OCI-LY7 (cell line): ENCODE data around the gene ABHD13. TPM values are rescaled to one million over a fixed set of nuclear protein-coding genes. Genes with fewer than 3 reads are reported as not detected.

Experiments
- BruUV-seq: library from RNA; stranded (reverse); fragments of 400-500 nt; replicated peaks from 2 replicates; lab custom pipeline; 2021; lab: Mats Ljungman, UMichigan
- CTCF ChIA-PET: fragments of 300-600 bp; sonication (Branson Sonifier 250); formaldehyde crosslinking; loops from one replicate; lab custom pipeline; 2022; ENCODE audit warnings: antibody characterized with exemption; ENCODE audit not compliant: unreplicated experiment; lab: Charles Lee
- POLR2A ChIA-PET: fragments of 300-600 bp; sonication (Branson Sonifier 250); formaldehyde crosslinking; loops from one replicate; lab custom pipeline; 2022; ENCODE audit warnings: antibody characterized with exemption; lab: Charles Lee
- DNase-seq: peaks from one replicate; pipeline ENCODE4 v3.0.0-alpha.2; 2015; ENCODE audit warnings: low spot score
- H2AFZ ChIP-seq: fragments of 200-600 bp; sonication (generic), shearing (Covaris generic); 2 replicates; pipeline ENCODE4 v1.6.1; 2014; ENCODE audit warnings: mild to moderate bottlenecking, antibody characterized with exemption, low read length, moderate library complexity
- H3K27ac ChIP-seq: fragments of 200-600 bp; sonication (generic); 2 replicates; pipeline ENCODE4 v1.5.1; 2014; ENCODE audit warnings: mixed run types, low read depth, mild to moderate bottlenecking, moderate library complexity, low read length, inconsistent platforms; ENCODE audit not compliant: poor library complexity, severe bottlenecking
- H3K36me3 ChIP-seq: fragments of 200-600 bp; sonication (generic); 2 replicates; pipeline ENCODE4 v1.6.1; 2014; ENCODE audit warnings: mild to moderate bottlenecking, antibody characterized with exemption, low read length, moderate library complexity, mixed read lengths; ENCODE audit not compliant: insufficient read depth
- H3K4me1 ChIP-seq: fragments of 200-600 bp; sonication (generic); 2 replicates; pipeline ENCODE4 v1.5.1; 2014; ENCODE audit warnings: mild to moderate bottlenecking, low read length; ENCODE audit not compliant: insufficient read depth, poor library complexity, severe bottlenecking
- H3K4me2 ChIP-seq: fragments of 200-600 bp; sonication (generic); 2 replicates; pipeline ENCODE4 v1.6.1; 2014; ENCODE audit warnings: mild to moderate bottlenecking, low read length
- H3K4me3 ChIP-seq: fragments of 200-600 bp; sonication (generic); 2 replicates; pipeline ENCODE4 v1.5.1; 2014; ENCODE audit warnings: mild to moderate bottlenecking, low read depth, low read length; ENCODE audit not compliant: poor library complexity, severe bottlenecking
- H3K79me2 ChIP-seq: fragments of 200-600 bp; sonication (generic); 2 replicates; pipeline ENCODE4 v1.6.1; 2016; ENCODE audit warnings: low read depth, mild to moderate bottlenecking, low read length, moderate library complexity, mixed read lengths; ENCODE audit not compliant: insufficient read depth
- H3K9me2 ChIP-seq: fragments of 200-600 bp; sonication (generic); 2 replicates; pipeline ENCODE4 v1.6.1; 2016; ENCODE audit warnings: mild to moderate bottlenecking, low read length, mixed read lengths; ENCODE audit not compliant: insufficient read depth
- H3K9me3 ChIP-seq: fragments of 200-600 bp; sonication (generic); 2 replicates; pipeline ENCODE4 v1.6.1; 2014; ENCODE audit warnings: mild to moderate bottlenecking, mixed run types, low read length, mixed read lengths
- H4K20me1 ChIP-seq: fragments of 200-600 bp; sonication (generic); 2 replicates; pipeline ENCODE4 v1.6.1; 2014; ENCODE audit warnings: mild to moderate bottlenecking, antibody characterized with exemption, low read length, moderate library complexity, mixed read lengths; ENCODE audit not compliant: insufficient read depth
- EZH2phosphoT487 ChIP-seq: fragments of 200-600 bp; sonication (generic); IDR thresholded peaks from 2 replicates; pipeline ENCODE4 v1.6.1; 2018; ENCODE audit warnings: low read depth, borderline replicate concordance, mild to moderate bottlenecking, mixed run types, antibody characterized with exemption, low read length, moderate library complexity, mixed read lengths
- intact Hi-C: fragments of 100-400 bp; cut with micrococcal nuclease; formaldehyde crosslinking; loops from one replicate; pipeline ENCODE4 v1.10.0; 2022; ENCODE audit not compliant: unreplicated experiment
- total RNA-seq, 2 experiments: library from RNA; depleted of rRNA in 1 of 2; stranded (reverse); fragments of >200 nt in 1 of 2; shearing (Covaris generic) in 1 of 2; gene quantifications; 2 replicates each; pipeline ENCODE4 v1.2.3, GENCODE V29; 2014 to 2022
- TF ChIP-seq, protein P1 (sequence below): fragments of 200-600 bp; sonication (generic); conservative IDR thresholded peaks from 2 replicates; pipeline ENCODE4 v1.5.1; 2014; ENCODE audit warnings: mild to moderate bottlenecking, antibody characterized with exemption, low read length, moderate library complexity, mixed read lengths

Gene ABHD13
- total RNA-seq, 2 experiments from 2014 or later: 2.1 to 3.3 TPM

DNA sequence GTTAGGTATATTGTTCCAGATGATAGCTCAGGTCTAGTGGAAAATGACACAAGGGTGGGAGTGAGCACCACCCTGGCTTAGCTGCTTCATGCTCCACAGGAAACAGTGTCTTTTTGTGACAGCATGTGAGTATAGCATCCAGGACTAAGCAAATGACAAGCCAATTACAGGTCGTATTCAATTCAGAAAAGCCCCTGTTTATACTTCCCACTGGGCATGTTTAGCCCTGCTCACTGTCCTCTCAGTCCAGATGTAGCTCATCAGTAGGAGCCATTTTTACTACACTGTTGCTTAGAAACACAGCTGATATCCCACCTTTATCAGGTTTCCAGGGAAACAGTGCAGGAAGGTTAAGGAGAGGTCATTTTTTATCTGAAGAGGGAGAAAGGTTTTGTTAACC is 8.0 kb downstream of the ABHD13 start:
- Histone ChIP-seq H3K36me3 (no peaks in the 10 kb centered on the region), H3K27ac (no peak overlapping the region), H3K4me3 (no peak overlapping the region), H3K9me3 (no peaks in the 10 kb centered on the region), H4K20me1 (peaks cover 5% of the 10 kb centered on the region; the same call in 1 of the 2 replicates), H3K4me2 (no peak overlapping the region), H3K4me1 (no peaks in the 10 kb centered on the region), H2AFZ (no peak overlapping the region), H3K9me2 (no peaks in the 10 kb centered on the region), H3K79me2 (no peaks in the 10 kb centered on the region; the same call in 1 of the 2 replicates)
- CTCF ChIA-PET: no interaction called here
- TF ChIP-seq EZH2phosphoT487: no peak
- TF ChIP-seq, protein P1, sequence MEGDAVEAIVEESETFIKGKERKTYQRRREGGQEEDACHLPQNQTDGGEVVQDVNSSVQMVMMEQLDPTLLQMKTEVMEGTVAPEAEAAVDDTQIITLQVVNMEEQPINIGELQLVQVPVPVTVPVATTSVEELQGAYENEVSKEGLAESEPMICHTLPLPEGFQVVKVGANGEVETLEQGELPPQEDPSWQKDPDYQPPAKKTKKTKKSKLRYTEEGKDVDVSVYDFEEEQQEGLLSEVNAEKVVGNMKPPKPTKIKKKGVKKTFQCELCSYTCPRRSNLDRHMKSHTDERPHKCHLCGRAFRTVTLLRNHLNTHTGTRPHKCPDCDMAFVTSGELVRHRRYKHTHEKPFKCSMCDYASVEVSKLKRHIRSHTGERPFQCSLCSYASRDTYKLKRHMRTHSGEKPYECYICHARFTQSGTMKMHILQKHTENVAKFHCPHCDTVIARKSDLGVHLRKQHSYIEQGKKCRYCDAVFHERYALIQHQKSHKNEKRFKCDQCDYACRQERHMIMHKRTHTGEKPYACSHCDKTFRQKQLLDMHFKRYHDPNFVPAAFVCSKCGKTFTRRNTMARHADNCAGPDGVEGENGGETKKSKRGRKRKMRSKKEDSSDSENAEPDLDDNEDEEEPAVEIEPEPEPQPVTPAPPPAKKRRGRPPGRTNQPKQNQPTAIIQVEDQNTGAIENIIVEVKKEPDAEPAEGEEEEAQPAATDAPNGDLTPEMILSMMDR: no peak
- intact Hi-C loops: no loop called here
- POLR2A ChIA-PET: no interaction called here
- BruUV-seq: no TSS peak
- DNase-seq: no peak

GRCh38 chr13:108227651-108228272 is 9.6 kb downstream of the ABHD13 start:
- ChIA-PET CTCF (no interaction called here), POLR2A (no interaction called here)
- H3K4me3 ChIP-seq: no peak overlapping the region
- no peak for TF ChIP-seq EZH2phosphoT487
- TF ChIP-seq, protein P1: peak; percentile 79
- H4K20me1 ChIP-seq: peaks cover 5% of the 10 kb centered on the region; the same call in 1 of the 2 replicates
- no peak overlapping the region for H3K27ac ChIP-seq
- H2AFZ ChIP-seq: no peak overlapping the region
- no peaks in the 10 kb centered on the region for H3K4me1 ChIP-seq
- H3K79me2 ChIP-seq: no peaks in the 10 kb centered on the region; the same call in 1 of the 2 replicates
- H3K9me2 ChIP-seq: no peaks in the 10 kb centered on the region
- intact Hi-C loops: no loop called here
- DNase-seq: peak; percentile 29
- H3K9me3 ChIP-seq: no peaks in the 10 kb centered on the region
- no peak overlapping the region for H3K4me2 ChIP-seq
- no TSS peak for BruUV-seq
- no peaks in the 10 kb centered on the region for H3K36me3 ChIP-seq

DNA sequence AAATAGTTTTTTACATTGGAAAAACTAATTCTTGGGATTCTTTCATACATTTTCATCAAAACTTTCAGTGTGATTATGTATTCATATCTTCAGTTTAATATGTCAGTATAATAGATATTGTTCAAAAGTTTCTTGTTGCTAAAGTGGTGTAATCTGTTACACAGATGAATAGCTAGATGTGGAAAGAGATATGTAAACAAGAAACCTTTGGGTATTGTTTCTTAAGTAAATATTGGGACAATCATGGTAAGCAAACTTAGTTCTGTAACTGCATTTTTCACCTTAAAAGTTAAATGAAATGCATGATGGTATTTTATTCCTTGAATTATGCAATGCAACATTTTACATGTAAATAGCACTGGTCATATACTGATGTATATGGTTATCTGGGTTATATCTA is 12.2 kb downstream of the ABHD13 start:
- TF ChIP-seq, protein P1: no peak
- TF ChIP-seq EZH2phosphoT487: no peak
- Histone ChIP-seq H3K4me2 (no peak overlapping the region), H3K79me2 (no peaks in the 10 kb centered on the region), H3K27ac (no peak overlapping the region), H3K36me3 (no peaks in the 10 kb centered on the region), H2AFZ (no peak overlapping the region), H3K4me1 (no peaks in the 10 kb centered on the region), H3K4me3 (no peak overlapping the region), H3K9me3 (no peaks in the 10 kb centered on the region), H4K20me1 (no peaks in the 10 kb centered on the region), H3K9me2 (no peaks in the 10 kb centered on the region)
- POLR2A ChIA-PET: no interaction called here
- intact Hi-C loops: no loop called here
- DNase-seq: no peak
- CTCF ChIA-PET: no interaction called here
- BruUV-seq: no TSS peak
